Measurements from ENCODE around the gene KLK8. TPM values are rescaled to one million over a fixed set of nuclear protein-coding genes. Genes with fewer than 3 reads are reported as not detected.

KLK8 gene
- total and polyA plus RNA-seq, 2 donors (not counting 1 experiment from before 2014, with no cell fraction given): not detected

DNA sequence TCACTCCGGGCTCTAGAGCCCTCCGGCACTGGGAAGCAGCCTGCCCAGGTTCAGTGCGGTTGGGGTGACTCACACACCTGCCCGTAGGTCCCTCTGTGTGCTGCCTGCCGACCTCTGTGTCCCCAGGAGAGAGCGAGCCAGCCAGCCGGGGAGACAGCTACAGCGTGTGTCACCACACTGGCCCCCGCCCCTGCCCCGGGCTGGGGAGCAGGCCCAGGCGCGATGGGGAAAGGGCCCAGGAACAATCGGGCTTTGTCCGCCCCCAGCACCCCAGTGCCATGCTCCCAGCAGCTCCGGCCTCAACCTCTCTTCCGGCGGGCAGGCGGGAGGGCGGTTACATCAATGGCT is 32.0 kb downstream of the KLK8 start, which contains the start of gene KLK6:
Gene KLK6 (minus strand): TSS at position 179 of the 348 bp plus-strand sequence. CDS start 1,487 bp downstream, outside the sequence.
- Histone ChIP-seq H3K4me2 (replicated peaks; ENCODE audit: low read depth, low read length, poor library complexity, severe bottlenecking) (no peak within 1 kb of the TSS), H3K27me3 (replicated peaks in 1 of 4; ENCODE audit: control extremely low read depth in 1 of 4, control insufficient read depth in 3 of 4, insufficient read depth in 4 of 4, low read length in 3 of 4) (peaks cover 0 to 12% (median 0%) of the 10 kb centered on the region in 4 experiments), H3K4me1 (ENCODE audit: control insufficient read depth in 2 of 2, insufficient read depth in 2 of 2, low read length in 2 of 2) (no peaks in the 10 kb centered on the region), H3K79me2 (ENCODE audit: control insufficient read depth, insufficient read depth, low read length) (no peaks in the 10 kb centered on the region), H2AFZ (ENCODE audit: insufficient read depth, low read depth, low read length, poor library complexity, severe bottlenecking) (no peak within 1 kb of the TSS), H3K4me3 (ENCODE audit: control extremely low read depth in 1 of 5, extremely low read depth in 1 of 5, insufficient read depth in 1 of 5, low read depth in 2 of 5, low read length in 4 of 5) (no peak within 1 kb of the TSS), H3K9me3 (ENCODE audit: control extremely low read depth in 1 of 3, control insufficient read depth in 2 of 3, insufficient read depth in 1 of 3, low read length in 2 of 3) (no peaks in the 10 kb centered on the region), H3K9ac (ENCODE audit: low read length) (no peak within 1 kb of the TSS), H3K27ac (ENCODE audit: low read length in 2 of 2) (no peak within 1 kb of the TSS), H3K36me3 (replicated peaks in 1 of 2; ENCODE audit: control extremely low read depth in 1 of 2, control insufficient read depth in 1 of 2, extremely low read depth in 1 of 2, insufficient read depth in 2 of 2, low read length in 1 of 2) (no peaks in the 10 kb centered on the region), H4K20me1 (ENCODE audit: control insufficient read depth, insufficient read depth, low read length, poor library complexity, severe bottlenecking) (no peaks in the 10 kb centered on the region)
- Mint-ChIP-seq H3K4me1 (no peaks in the 10 kb centered on the region), H3K27me3 (peaks cover 44% of the 10 kb centered on the region), H3K27ac (no peak within 1 kb of the TSS), H3K4me3 (no peak within 1 kb of the TSS), H3K9me3 (ENCODE audit: insufficient read depth) (no peaks in the 10 kb centered on the region)
- CTCF ChIA-PET: no interaction called here
- POLR2A ChIA-PET: no interaction called here
- WGBS (ENCODE audit: insufficient coverage): 81% methylated on average over 19 of the region's 19 CpGs
- DNase-seq (no peak), ATAC-seq (ENCODE audit: low read depth) (no peak)
- intact Hi-C loops (cut with micrococcal nuclease): no loop called here
- TF ChIP-seq EZH2 (IDR thresholded peaks at IDR 0.05; ENCODE audit: borderline replicate concordance, insufficient read depth, low read depth, low read length, poor library complexity, severe bottlenecking): no peak
- TF ChIP-seq, protein P1, sequence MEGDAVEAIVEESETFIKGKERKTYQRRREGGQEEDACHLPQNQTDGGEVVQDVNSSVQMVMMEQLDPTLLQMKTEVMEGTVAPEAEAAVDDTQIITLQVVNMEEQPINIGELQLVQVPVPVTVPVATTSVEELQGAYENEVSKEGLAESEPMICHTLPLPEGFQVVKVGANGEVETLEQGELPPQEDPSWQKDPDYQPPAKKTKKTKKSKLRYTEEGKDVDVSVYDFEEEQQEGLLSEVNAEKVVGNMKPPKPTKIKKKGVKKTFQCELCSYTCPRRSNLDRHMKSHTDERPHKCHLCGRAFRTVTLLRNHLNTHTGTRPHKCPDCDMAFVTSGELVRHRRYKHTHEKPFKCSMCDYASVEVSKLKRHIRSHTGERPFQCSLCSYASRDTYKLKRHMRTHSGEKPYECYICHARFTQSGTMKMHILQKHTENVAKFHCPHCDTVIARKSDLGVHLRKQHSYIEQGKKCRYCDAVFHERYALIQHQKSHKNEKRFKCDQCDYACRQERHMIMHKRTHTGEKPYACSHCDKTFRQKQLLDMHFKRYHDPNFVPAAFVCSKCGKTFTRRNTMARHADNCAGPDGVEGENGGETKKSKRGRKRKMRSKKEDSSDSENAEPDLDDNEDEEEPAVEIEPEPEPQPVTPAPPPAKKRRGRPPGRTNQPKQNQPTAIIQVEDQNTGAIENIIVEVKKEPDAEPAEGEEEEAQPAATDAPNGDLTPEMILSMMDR (IDR thresholded peaks at IDR 0.05): no peak

DNA sequence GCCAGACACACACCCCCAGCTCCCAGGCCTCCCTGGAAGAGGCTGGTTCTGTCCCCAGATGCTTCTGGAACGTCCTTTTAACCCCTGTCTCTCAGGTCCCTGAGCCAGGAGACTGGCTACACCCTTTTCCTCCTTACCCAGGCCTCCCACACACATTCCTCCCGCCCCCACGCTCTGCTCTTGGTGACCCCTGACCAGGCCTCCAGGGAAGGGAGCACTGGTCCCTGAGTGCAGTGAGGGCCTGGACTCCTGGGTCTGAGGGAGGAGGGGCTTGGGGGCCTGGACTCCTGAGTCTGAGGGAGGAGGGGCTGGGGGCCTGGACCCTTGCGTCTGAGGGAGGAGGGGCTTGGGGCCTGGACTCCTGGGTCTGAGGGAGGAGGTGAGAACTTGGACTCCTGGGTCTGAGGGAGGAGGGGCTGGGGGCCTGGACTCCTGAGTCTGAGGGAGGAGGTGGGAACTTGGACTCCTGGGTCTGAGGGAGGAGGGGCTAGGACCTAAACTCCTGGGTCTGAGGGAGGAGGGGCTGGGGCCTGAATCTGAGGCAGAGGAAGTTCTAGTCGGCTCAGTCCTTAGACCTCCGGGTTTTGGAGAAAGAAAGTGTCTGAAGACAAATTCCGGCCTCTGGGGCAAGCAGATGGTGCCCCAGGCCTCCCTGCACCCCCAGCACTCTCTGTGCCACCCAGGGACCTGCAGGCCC is 32.5 kb downstream of the KLK8 start:
- Histone ChIP-seq H3K79me2 (ENCODE audit: control insufficient read depth, insufficient read depth, low read length) (no peaks in the 10 kb centered on the region), H3K9ac (ENCODE audit: low read length) (no peak overlapping the region), H3K36me3 (replicated peaks in 1 of 2; ENCODE audit: control extremely low read depth in 1 of 2, control insufficient read depth in 1 of 2, extremely low read depth in 1 of 2, insufficient read depth in 2 of 2, low read length in 1 of 2) (no peaks in the 10 kb centered on the region), H3K9me3 (ENCODE audit: control extremely low read depth in 1 of 3, control insufficient read depth in 2 of 3, insufficient read depth in 1 of 3, low read length in 2 of 3) (no peaks in the 10 kb centered on the region), H4K20me1 (ENCODE audit: control insufficient read depth, insufficient read depth, low read length, poor library complexity, severe bottlenecking) (no peaks in the 10 kb centered on the region), H3K4me1 (ENCODE audit: control insufficient read depth in 2 of 2, insufficient read depth in 2 of 2, low read length in 2 of 2) (no peaks in the 10 kb centered on the region), H3K4me2 (replicated peaks; ENCODE audit: low read depth, low read length, poor library complexity, severe bottlenecking) (no peak overlapping the region), H2AFZ (ENCODE audit: insufficient read depth, low read depth, low read length, poor library complexity, severe bottlenecking) (no peak overlapping the region), H3K4me3 (ENCODE audit: control extremely low read depth in 1 of 5, extremely low read depth in 1 of 5, insufficient read depth in 1 of 5, low read depth in 2 of 5, low read length in 4 of 5) (no peak overlapping the region), H3K27me3 (replicated peaks in 1 of 4; ENCODE audit: control extremely low read depth in 1 of 4, control insufficient read depth in 3 of 4, insufficient read depth in 4 of 4, low read length in 3 of 4) (peaks cover 0 to 12% (median 0%) of the 10 kb centered on the region in 4 experiments), H3K27ac (ENCODE audit: low read length in 2 of 2) (no peak overlapping the region)
- H3K27ac Mint-ChIP-seq: no peak overlapping the region
- ChIA-PET CTCF (no interaction called here), POLR2A (no interaction called here)
- intact Hi-C loops (cut with micrococcal nuclease): no loop called here
- TF ChIP-seq EZH2 (IDR thresholded peaks at IDR 0.05; ENCODE audit: borderline replicate concordance, insufficient read depth, low read depth, low read length, poor library complexity, severe bottlenecking): no peak
- TF ChIP-seq, protein P1 (IDR thresholded peaks at IDR 0.05): no peak
- H3K4me3 Mint-ChIP-seq: no peak overlapping the region
- no peaks in the 10 kb centered on the region for H3K4me1 Mint-ChIP-seq
- H3K9me3 Mint-ChIP-seq (ENCODE audit: insufficient read depth): no peaks in the 10 kb centered on the region
- no peak for ATAC-seq (ENCODE audit: low read depth)
- H3K27me3 Mint-ChIP-seq: peaks cover 45% of the 10 kb centered on the region
- WGBS (ENCODE audit: insufficient coverage): 47% methylated on average over 6 of the region's 7 CpGs
- no peak for DNase-seq
